GM10266 (cell line): ENCODE measurements around the gene NRP2.

ENCODE experiments used
- DNase-seq: peaks from one replicate; pipeline ENCODE4 v3.0.0; 2012; ENCODE audit errors: extremely low spot score
- TF ChIP-seq, protein P1 (sequence below): IDR thresholded peaks from 2 replicates; pipeline ENCODE4 v1.5.1; 2012; ENCODE audit warnings: mild to moderate bottlenecking, low read depth; ENCODE audit not compliant: control insufficient read depth, insufficient read depth; ENCODE audit errors: missing control alignments

NRP2 gene

DNA sequence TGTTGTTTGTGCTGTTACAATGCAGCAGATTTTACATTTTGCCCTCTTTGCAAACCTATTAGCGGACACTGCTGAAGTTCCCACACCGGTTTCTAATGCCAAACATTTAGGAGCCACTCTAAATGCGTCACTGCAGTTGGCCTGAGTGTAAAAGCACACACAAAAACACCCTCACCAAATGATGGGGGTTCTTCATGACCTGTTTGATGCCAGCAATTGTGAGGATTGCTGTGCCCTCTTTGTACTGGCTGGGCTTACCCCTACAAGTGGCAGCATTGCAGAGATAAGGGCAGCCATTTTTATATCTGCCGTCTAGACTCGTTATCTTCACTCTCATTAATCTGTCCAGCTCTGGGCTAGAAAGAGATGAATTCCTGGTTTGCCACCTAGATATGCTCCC, 85.3 kb downstream of the NRP2 start:
- no peak for DNase-seq
- TF ChIP-seq, protein P1, sequence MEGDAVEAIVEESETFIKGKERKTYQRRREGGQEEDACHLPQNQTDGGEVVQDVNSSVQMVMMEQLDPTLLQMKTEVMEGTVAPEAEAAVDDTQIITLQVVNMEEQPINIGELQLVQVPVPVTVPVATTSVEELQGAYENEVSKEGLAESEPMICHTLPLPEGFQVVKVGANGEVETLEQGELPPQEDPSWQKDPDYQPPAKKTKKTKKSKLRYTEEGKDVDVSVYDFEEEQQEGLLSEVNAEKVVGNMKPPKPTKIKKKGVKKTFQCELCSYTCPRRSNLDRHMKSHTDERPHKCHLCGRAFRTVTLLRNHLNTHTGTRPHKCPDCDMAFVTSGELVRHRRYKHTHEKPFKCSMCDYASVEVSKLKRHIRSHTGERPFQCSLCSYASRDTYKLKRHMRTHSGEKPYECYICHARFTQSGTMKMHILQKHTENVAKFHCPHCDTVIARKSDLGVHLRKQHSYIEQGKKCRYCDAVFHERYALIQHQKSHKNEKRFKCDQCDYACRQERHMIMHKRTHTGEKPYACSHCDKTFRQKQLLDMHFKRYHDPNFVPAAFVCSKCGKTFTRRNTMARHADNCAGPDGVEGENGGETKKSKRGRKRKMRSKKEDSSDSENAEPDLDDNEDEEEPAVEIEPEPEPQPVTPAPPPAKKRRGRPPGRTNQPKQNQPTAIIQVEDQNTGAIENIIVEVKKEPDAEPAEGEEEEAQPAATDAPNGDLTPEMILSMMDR = no peak

DNA sequence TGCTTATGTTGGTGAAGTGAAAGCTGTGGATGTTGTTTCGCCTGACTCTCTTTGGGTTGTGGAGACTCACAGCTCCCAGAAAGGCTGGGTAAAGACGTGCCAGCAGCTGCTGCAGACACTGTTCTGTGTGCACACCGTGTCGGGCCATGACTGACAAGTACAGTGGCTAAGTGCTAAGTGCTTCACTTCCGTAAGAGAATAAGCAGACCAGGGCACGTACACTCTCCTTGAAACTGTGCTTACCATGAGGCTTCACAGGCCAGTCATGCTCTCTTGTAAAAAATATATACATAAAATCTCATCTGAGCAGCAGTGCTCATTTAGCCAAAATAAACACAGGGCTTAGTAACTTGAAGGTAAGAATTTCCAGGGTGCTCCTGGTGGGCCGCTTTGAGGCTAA, 86.0 kb downstream of the NRP2 start:
- TF ChIP-seq, protein P1 = no peak
- DNase-seq = no peak

DNA sequence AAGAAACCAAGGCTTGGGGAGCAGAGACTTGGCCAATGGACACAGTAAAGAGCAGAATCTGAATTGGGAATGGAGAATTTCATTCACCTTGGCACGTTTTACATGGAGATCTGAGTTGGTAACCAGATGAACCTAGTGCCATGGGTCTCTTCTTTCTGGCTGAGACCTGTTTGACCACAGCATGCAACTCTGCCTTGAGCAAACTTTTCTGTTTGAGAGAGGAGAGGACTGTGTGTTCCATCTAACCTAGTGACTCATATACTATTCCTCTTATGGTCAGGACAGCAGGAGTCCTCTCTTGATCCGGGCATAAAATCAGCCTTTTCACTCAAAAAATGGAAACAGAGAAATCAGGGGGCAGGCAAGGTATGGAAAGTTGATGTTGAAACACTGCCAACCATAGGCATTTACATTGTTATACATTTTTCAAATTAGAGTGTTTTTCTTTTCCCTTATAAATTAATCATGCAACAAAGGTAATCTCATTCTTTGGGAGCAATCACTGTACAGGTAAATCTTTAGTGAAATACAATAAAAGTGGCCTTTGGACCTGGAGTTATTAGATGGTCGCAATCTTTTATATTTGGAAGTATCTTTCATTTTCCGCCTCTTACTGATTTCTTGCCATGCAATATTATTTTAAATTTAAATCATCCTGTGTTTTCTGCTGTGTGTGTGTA, 86.7 kb downstream of the NRP2 start:
- DNase-seq = no peak
- TF ChIP-seq, protein P1 = no peak

DNA sequence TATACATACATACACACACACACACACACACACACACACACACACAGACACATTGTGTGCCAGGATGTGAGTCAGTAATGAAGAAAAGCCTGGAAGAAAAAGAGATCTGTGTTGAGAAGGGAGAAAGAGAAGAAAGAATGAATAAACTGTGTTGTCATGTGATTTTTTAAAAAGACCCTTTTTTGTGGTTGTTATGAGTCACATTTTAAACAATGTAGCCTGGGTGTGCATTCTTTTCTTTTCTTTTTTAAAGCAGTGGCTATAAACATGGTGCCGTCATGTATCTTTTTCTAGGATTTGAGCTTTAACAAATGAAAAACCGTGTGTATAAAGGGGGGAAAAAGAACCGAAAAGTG, 87.2 kb downstream of the NRP2 start:
- no peak for DNase-seq
- TF ChIP-seq, protein P1 = no peak

DNA sequence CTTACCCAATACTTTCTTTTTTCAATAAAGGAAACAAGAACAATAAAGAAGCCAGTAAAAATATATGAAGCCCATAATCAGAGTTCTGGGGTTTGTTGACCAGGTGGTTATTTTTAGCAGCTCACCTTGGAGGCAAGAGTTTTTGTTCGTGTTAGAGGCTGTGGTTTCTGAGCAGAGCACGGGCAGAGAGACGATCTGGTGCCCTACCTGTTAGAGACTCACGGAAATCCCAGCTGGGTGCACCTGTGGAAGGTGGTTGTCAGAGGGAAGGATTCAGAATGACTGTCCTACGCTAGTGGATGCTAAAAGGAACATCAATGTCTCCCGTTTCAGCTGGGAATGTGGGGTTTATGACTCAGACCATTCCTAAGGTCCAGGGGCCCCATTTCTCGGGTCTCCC, 87.6 kb downstream of the NRP2 start:
- TF ChIP-seq, protein P1 = no peak
- DNase-seq = no peak

DNA sequence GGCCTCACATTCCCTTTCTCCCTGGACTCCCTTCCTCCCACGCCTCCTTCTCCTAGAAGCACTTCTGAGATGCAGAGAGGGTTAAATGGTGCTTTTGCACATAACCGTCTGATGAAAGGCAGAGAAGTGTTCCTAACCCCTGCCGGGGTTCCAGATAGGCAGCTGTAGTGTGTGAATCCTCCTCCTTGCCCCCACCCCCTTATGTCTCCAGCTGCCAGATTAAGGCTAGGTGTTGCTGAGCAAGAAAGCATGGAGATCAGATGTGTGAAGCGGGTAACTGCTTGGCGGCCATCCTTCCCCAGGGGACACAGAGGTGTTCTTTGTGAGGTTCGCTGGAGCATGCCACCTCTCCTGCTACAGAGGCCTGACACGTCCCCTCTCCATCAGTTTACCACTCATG, 88.3 kb downstream of the NRP2 start:
- TF ChIP-seq, protein P1 = no peak
- DNase-seq = no peak

DNA sequence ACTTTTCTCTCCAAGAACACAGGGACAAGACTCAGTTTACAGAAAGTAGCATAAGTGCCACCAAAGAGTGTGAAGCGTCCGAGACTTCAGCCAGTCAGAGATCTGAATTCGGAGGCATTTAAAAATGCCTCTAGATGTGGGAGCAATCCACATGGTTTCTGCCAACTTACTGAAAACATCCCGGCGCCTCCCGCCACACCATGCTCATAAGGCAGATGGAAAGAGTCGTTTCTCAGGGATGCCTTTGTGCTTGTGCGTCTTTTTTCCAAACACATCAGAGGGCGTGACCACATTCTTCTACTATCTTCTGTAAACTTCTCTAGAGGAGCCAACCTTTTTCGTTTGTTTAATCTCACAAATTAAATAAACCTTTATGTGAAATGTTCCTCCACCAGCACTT, 88.7 kb downstream of the NRP2 start:
- no peak for DNase-seq

More for the DNA sequence above, 88.7 kb downstream of the NRP2 start:
- TF ChIP-seq, protein P1 = no peak
